GM21423 (cell line): ENCODE data around the gene GUCY1A2.

Experiments
- ATAC-seq: cut with Tn5 transposase; IDR thresholded peaks from one replicate; pipeline ENCODE4 v1.9.1; 2021; ENCODE audit warnings: mild to moderate bottlenecking, moderate library complexity; ENCODE audit not compliant: unreplicated experiment

GUCY1A2 gene

DNA sequence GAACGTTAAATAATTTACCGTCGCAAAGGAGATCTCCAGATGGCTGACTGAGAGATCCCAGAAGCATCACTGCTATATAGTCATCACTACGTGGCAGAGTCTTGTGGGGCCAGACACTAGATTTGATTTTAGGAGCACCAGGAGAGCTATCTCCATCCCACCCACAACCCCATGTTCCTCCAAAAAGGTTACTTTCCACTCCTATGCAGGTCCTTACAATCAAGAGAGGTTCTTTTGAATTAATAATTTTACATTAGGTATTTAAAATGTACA is 19.4 kb downstream of the GUCY1A2 start:
- ATAC-seq, result no peak

- ATAC-seq, result no peak
Measured at GRCh38 chr11:106998116-106998915, 20.0 kb downstream of the GUCY1A2 start.

DNA sequence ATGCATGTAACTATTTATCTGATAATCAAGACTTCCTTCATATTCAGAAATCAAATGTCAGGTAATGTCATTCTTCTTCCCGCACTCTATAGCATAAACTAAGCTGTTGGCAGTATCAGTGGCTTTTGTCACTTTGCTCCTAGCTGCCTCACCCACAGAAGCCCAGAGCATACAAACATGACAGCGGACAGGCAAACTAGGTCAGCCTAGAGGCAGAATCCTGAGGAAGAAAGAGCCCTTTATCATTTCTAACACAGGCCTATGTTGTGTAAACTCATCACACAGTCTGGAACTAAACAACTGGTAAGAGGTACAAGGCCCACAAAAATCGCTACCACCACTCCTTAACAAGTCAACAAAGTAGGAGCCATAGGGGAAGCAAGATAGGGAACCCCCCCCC is 21.0 kb downstream of the GUCY1A2 start:
- ATAC-seq, result no peak

- ATAC-seq, result no peak
Measured at GRCh38 chr11:106996691-106997090, 21.6 kb downstream of the GUCY1A2 start.

DNA sequence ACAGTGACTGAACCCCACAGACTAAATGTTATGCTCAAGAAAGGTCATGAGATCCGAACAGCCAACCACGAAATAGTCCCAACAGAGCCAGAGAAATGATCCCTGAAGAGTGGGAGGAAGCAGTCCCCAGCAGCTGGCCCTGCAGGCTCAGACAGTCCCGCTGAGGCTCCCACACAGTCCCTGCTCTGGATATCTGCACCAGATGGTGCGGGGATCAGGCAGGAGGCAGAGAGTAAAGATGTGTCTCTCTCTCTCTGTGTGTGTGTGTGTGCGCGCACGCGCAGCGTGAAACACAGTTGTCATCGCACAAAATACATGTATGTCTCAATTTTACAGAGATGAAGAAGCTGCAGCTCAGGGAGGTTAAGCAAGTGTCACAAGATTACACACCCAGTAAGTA is 27.9 kb downstream of the GUCY1A2 start:
- no peak for ATAC-seq

DNA sequence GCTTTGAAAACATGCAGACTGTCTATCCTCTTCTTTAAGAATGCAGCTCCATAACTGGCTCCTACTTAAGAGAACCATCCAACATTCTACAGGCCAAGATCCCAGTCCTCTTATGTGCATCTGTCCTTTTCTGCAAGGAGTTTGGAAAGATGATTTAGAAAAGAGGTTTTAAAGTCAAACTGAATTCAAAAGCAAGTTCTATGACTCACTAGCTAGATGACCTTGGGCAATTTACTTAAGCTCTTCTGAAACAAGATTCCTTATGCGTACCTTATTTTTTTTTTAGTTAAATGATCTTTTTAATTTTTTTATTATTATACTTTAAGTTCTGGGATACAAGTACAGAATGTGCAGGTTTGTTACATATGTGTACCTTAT is 29.2 kb downstream of the GUCY1A2 start:
- ATAC-seq, result no peak

- ATAC-seq, result no peak
Measured at GRCh38 chr11:106988151-106989077, 29.9 kb downstream of the GUCY1A2 start.

DNA sequence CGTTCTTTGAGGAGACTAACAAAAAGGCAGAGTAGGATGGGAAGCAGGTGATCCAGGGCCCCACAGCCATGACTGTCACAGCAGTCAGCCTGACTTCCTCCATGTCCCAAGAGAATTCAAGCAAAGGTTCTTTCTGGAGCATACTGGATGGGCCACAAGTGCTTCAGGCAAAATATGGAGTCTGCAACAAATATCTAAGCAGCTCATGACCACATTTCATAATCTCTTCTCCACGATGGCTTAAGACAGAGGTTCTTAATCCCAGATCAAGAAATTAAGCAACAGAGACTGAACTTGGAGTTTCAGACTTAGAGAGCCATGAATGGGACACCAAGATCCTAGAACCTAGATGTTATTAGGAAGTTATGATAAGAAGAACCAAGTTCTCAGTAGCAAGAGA is 31.6 kb downstream of the GUCY1A2 start:
- no peak for ATAC-seq

DNA sequence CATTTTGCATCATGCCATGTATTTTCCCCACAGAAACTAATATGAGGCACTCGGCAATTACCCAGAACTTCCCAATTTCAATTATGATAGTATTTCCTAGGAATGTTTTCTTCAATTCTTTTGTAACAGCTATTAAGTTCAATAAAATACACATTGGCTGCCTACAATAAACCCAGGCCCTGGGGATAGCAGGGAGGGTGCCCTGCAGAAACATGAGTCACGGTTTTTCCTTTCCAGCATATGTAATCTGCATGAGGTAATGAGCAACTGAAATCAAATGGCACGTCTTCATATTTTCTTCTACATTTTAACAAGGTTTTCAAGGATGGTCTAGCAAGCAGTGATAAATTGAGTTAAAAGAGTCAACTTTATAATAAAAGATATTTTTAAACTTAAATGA is 32.0 kb downstream of the GUCY1A2 start:
- ATAC-seq, result no peak

DNA sequence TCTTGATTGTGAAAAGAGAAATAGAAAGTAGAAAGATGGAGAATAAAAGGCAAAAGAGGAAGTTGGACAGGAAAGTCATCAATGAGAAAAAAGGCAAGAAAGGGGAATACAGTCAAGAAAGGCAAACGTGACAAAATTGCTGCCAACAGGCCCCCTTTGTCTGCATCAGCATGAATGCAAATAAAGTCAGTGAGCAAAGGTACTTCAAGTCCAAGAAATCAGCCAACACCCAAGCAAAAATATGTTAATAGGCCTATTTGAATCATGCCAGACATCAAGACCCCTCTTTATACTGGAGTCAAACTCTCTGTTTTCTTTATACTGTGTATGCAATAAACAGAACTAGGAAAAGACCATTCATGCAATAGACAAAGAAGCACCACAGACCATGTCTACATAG is 34.3 kb downstream of the GUCY1A2 start:
- no peak for ATAC-seq

DNA sequence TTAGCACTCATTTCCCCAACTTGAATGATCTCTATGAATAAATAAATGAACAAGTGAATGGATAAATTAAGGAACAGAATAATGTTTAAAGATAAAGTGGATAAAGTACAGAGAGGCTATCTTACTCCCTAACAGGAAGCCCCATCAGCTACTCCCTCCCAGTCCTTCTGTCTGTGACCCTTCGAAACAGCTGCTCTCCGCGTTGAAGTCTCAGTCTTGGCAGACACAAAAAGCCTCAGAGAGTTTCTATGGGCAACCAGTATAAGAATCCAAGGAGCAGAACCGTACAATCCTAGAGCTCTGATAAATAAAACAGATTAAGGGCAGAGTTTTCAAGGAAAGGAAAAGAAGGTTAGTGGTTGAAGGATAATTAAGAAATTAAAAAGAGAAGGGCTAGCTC is 35.0 kb downstream of the GUCY1A2 start:
- no peak for ATAC-seq

- ATAC-seq, result no peak
Measured at GRCh38 chr11:106974831-106975230, 43.4 kb downstream of the GUCY1A2 start.

DNA sequence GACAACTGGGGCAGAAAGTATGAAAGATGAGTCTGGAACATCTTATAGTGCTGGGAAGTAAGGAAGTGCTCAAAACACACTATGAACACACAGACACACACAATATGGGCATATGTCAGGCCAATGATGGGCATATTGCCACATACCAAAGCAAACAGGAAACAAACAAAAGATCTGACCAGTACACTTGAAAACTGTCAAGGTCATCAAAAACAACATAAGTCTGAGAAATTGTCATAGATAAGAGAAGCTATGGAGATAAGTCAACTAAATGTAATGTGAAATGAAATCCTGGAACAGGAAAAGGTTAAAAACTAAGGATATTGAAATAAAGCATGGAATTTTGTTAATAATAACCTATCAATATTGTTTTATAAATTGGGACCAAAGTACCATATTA is 46.4 kb downstream of the GUCY1A2 start:
- ATAC-seq, result no peak

- ATAC-seq, result no peak
Measured at GRCh38 chr11:106969644-106970355, 48.5 kb downstream of the GUCY1A2 start.

DNA sequence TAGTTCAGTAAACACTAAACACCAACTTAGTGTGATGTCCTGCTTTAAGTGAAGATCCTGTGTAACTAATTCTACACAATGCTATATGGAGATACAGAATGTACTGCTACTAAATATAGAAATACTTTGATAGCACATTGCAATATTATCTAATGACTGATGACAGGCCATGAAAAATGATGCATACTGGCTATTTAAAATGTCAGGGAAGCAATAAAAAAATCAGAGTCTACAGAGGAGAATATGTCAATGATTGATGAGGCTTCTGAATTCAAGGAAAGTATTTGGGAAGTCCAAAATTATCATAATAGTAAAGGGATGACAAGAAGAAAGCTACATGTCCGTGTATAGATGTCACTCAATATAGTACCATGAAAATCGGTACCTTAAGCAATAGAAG is 55.3 kb downstream of the GUCY1A2 start:
- no peak for ATAC-seq

DNA sequence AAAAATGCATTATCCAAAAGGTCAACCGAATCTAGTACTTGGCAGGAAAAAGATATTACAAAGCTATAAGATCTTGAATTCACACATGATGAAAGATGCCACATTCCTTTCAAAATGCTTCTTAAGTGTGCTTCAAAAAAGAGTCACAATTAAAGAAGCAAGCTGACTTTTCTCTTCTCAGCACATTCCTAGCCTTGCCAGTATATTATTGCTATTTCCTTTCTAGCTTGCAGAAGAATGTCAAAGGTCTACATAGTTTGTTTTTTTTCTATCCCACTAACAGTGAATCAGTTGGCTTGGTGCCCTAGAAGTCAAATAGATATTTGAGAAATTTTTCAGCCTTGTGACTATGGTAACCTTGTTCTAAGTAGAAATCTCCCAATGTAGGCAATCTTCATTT is 56.8 kb downstream of the GUCY1A2 start:
- ATAC-seq, result no peak

GRCh38 chr11:106961048-106961447 is 57.2 kb downstream of the GUCY1A2 start:
- ATAC-seq, result no peak

DNA sequence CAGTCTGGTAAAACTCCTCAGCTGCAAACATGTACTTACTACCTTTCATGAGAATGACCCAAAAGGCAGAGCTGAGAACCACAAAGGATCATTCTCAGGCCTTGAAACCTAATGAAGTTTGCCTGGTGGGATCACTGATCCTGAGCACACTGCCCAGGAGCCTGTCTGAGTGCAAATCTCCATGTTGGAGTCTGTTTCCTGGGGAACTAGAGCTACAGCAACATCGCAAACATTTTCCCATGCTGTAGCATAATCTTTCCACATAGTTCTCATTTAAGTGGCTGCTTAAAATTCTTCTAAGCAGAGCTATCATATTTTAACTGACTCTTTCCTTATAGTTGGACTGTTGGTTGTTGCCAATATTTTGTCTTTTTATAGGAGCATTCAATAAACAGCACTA is 58.5 kb downstream of the GUCY1A2 start:
- ATAC-seq, result no peak

DNA sequence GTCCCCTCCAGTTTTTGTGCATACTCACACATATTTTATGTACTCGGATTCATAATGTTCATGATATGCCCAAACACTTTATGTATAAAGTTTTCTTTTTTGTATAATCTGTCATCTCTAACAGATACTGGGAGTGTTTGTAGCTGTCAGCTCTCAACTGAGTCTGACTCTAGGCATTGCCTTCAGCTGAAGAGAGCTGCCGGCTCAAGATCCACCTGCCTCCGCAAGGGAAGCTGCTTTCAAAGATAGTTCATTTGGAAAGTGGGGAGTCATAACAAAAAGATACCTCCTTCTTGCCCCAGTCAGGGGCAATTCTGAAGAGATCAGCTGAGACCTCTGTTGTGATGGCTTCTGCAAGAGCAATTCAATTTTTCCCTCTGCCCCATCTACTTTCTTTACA is 58.9 kb downstream of the GUCY1A2 start:
- no peak for ATAC-seq

DNA sequence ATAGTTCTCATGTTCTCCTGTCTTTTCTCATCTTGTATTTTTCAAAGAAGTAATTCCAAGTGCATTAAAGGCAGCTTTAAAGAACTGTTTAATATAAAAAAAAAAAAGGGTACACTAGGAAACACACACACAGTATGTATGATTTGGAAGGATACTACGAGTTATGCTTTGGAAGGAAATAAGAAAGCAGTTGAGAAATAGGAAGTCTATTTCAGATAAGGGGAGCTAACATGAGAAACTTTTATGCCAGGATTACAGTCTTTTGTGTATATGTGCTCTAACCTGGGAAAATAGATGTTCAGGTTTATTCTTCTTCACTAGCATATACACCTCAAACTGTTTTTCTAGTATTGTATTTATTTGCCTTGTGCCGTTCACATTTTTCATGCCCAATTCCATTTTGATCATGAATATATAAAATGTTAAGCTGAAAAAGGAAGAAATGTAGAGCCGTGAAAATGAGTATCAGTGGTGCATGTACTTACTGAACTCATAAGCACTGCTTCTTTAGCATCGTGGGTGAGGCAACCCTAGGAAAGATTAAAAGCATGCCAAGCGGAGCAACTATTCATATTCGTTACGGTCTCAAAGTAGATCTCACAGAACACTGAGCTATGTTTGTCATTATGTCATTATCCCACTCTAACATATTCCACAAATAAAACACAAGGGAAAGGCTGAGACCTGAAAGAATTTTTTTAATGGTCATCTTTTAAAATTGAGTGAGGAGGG is 59.6 kb downstream of the GUCY1A2 start:
- no peak for ATAC-seq

DNA sequence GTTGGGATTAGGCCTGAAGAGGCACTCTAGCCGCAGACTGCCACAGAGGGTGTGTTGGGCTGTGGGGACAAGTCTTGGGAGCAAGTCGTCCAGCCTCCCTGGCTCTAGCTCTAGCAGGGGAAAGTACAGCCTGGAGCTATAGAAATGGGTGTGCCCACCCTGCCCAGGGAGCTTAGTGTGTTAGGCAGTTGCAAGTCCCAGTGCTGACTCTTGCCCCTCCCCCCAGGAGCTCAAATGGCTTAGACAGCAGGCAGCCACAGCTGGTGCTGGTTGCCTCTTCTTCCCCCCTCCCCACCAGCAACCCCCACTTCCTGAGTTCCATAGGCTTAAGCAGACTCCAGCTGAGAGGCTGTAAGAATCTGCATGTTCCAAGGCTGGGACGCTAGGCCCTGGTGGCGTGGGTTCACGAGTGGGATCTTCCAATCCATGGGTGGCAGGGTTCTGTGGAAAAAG is 61.2 kb downstream of the GUCY1A2 start:
- no peak for ATAC-seq
